Activated naive CD4-positive, alpha-beta T cell treated with anti-CD3 and anti-CD28 coated beads, Interleukin-2, amount 10 ng/mL, durations not matched to agents 7 days and 5 days (primary cell): ENCODE results near the gene LRP8.

ENCODE experiments used
- CTCF ChIA-PET: fragments of 350-600 bp; sonication (Branson Sonifier 250); formaldehyde crosslinking; loops from one replicate; lab custom pipeline; 2021; ENCODE audit warnings: antibody characterized with exemption; lab: Charles Lee
- DNase-seq: peaks from one replicate; pipeline ENCODE4 v3.0.0-alpha.2; 2020
- H3K27ac Mint-ChIP-seq: one replicate; pipeline ENCODE4 v1.8.0; 2021; ENCODE audit warnings: mild to moderate bottlenecking, moderate library complexity, mixed read lengths
- H3K27me3 Mint-ChIP-seq: one replicate; pipeline ENCODE4 v1.8.0; 2021; ENCODE audit warnings: mild to moderate bottlenecking, mixed read lengths
- H3K36me3 Mint-ChIP-seq: one replicate; pipeline ENCODE4 v1.8.0; 2021; ENCODE audit warnings: mixed read lengths
- H3K4me1 Mint-ChIP-seq: one replicate; pipeline ENCODE4 v1.8.0; 2021; ENCODE audit warnings: mixed read lengths
- H3K4me3 Mint-ChIP-seq: one replicate; pipeline ENCODE4 v1.8.0; 2021; ENCODE audit warnings: mild to moderate bottlenecking, moderate library complexity, mixed read lengths
- H3K9me3 Mint-ChIP-seq: one replicate; pipeline ENCODE4 v1.8.0; 2021; ENCODE audit warnings: mixed read lengths

Gene LRP8

DNA sequence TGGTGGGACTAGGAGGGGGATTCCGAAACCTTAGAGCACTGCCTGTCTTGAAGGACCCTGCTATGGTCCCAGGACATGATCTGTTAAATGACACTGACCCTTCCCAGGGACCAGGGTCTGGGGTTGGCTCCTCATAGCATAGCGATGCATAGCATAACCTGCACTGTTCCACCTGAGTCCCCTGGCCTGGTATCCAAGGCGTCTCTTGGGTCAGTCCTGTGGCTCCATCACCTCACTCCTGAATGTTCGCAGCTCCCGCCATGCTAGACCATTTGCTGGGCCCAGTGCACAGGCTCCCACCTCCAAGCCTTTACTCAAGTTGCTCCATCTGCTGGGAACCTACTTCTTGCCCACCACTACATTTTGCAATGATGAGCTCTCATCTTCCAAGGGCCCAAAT is 50.5 kb downstream of the LRP8 start:
- H3K27me3 Mint-ChIP-seq: no peaks in the 10 kb centered on the region
- H3K4me1 Mint-ChIP-seq: no peaks in the 10 kb centered on the region
- CTCF ChIA-PET: interaction anchor here (1.4 to 6.0 kb wide), 11 partner anchors 11 to 198 kb away, joined by 3 to 141 read pairs (median 6); no protein-coding TSS in a partner anchor
- peaks cover 27% of the 10 kb centered on the region for H3K36me3 Mint-ChIP-seq
- H3K4me3 Mint-ChIP-seq: no peak overlapping the region
- H3K9me3 Mint-ChIP-seq: no peaks in the 10 kb centered on the region
- no peak for DNase-seq
- no peak overlapping the region for H3K27ac Mint-ChIP-seq

DNA sequence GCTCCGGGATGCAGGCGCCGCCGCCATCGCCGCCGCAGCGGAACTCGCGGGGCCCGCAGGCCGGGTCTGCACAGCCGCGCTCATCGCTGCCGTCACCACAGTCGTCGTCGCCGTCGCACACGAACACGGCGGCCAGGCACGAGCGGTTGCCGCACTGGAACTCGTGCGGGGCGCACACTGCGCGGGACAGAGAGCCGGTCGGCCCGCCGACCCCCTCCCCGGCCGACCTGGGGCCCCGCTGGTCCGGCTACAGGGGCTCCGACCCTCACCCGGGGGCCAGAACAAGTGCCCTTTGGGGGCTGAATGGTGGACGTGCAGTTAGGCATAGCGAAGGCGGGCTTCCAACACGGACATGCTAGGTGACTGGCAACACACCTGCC is 51.0 kb downstream of the LRP8 start:
- H3K4me3 Mint-ChIP-seq: no peak overlapping the region
- CTCF ChIA-PET: interaction anchor here (2.6 to 6.0 kb wide), 2 partner anchors 116 kb away, joined by 12 to 141 read pairs; no protein-coding TSS in a partner anchor
- no peaks in the 10 kb centered on the region for H3K9me3 Mint-ChIP-seq
- no peak overlapping the region for H3K27ac Mint-ChIP-seq
- H3K36me3 Mint-ChIP-seq: peaks cover 24% of the 10 kb centered on the region
- H3K27me3 Mint-ChIP-seq: no peaks in the 10 kb centered on the region
- no peaks in the 10 kb centered on the region for H3K4me1 Mint-ChIP-seq
- DNase-seq: no peak

DNA sequence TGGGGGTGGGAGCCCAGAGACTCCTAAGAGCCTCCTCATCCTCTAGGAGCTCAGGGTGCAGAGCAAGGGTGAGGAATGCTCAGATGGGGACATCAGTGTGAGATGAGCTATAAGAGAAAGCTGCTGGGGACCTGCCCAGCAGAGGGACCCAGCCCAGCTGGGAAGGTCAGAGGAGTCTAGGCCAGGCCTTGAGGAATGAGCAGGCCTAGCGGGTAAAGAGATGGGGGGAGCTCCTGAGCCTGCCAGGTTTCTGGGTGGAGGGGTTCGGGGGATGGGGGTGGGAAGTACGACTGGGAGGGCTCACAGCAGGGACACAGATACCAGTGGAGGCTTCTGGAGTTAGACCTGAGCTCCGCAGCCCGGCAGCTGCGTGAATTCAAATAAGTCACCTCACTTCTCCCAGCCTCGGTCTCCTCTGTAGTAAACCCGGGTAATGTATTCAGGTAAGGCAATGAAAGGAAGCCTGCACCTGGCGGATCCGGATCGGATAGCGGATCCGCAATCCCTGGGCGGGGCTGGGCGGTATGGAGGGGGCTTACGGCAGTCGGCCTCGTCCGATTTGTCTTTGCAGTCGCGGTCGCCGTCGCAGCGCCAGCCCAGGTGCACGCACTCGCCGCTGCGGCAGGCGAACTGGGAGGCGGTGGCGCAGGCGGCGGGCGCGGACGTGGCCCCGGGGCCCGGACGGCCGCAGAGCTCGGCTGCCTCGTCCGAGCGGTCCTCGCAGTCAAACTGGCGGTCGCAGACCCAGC is 51.5 kb downstream of the LRP8 start:
- Mint-ChIP-seq H3K27me3 (no peaks in the 10 kb centered on the region), H3K4me1 (no peaks in the 10 kb centered on the region), H3K9me3 (no peaks in the 10 kb centered on the region), H3K4me3 (no peak overlapping the region), H3K36me3 (peaks cover 23% of the 10 kb centered on the region), H3K27ac (no peak overlapping the region)
- DNase-seq: no peak
- CTCF ChIA-PET: interaction anchor here (2.6 kb wide), 1 partner anchor 117 kb away, joined by 12 read pairs; no protein-coding TSS in a partner anchor

DNA sequence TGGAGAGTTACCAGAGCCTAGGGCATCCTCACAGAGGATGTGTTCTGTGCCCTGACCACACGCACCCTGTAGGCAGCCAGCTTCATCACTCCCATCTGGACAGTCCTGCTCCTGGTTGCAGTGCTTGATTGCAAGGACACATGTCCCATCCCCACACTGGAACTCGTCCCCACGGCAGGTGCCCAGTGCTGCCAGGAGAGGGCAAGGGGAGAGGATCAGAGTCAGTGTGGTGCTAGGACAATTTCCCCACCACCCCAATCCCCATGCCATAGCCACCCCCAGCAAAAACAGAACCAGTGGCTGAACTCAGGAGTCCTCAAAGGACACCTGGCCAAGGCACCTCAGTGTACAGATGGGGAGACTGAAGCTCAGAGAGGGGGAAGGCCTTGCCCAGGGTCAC is 52.3 kb downstream of the LRP8 start:
- H3K36me3 Mint-ChIP-seq: peaks cover 27% of the 10 kb centered on the region
- no peak overlapping the region for H3K4me3 Mint-ChIP-seq
- DNase-seq: no peak
- no peaks in the 10 kb centered on the region for H3K4me1 Mint-ChIP-seq
- no peaks in the 10 kb centered on the region for H3K27me3 Mint-ChIP-seq
- CTCF ChIA-PET: interaction anchor here (2.6 kb wide), 1 partner anchor 118 kb away, joined by 12 read pairs; no protein-coding TSS in a partner anchor
- H3K9me3 Mint-ChIP-seq: no peaks in the 10 kb centered on the region
- no peak overlapping the region for H3K27ac Mint-ChIP-seq

DNA sequence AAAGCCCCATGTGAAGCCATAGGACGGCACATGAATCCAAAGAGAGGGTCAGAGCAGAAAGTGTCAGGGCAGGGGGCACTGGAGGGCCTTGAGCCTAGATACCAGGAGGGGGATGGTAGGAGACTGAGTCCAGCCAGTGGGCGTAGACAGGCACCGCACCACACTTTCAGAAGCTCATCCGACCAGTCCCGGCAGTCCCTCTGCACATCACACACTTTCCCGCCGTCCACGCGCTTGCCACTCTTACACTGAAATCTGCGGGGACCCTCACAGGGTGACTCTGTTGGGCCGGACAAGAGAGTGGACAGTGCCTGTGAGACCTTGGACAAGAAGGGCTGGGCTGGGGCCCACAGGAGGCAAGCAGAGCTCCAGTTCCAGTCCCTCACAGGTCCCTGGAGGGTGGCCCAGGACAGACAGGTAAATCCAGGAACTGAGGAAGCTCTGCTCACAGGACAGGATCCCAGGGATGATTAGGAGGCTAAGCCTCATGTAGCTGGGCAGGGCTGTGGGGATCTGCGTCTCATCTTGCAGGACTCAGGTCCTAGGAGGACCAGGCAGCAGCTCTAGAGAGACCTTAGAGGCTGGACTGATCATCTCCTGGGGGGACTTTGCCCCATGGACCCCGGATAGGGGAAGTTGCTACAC is 53.2 kb downstream of the LRP8 start:
- no peaks in the 10 kb centered on the region for H3K27me3 Mint-ChIP-seq
- no peaks in the 10 kb centered on the region for H3K9me3 Mint-ChIP-seq
- CTCF ChIA-PET: interaction anchor here (1.0 to 2.6 kb wide), 4 partner anchors 12 to 191 kb away, joined by 3 to 12 read pairs (median 5); no protein-coding TSS in a partner anchor
- peaks cover 28% of the 10 kb centered on the region for H3K36me3 Mint-ChIP-seq
- no peak overlapping the region for H3K27ac Mint-ChIP-seq
- H3K4me3 Mint-ChIP-seq: no peak overlapping the region
- no peaks in the 10 kb centered on the region for H3K4me1 Mint-ChIP-seq
- no peak for DNase-seq

DNA sequence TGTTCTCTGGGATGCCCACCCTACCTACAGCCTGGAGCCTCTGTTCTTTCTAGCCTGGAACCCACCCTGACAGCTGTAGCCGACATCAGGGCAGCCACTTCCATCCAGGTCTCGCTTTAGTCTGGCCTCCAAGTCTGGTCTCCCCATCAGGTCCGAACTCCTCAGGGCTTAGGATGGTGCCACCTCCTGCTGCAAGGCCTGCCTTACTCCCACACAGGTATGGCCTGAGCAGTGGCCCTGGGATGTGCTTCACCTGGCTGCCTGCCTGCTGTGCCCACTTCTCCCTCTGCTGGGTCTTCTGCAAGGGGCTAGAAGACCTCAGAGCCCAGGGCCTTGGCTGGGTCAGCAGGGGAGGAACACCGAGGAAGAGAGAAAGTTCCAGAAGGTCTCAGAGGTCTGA is 53.8 kb downstream of the LRP8 start:
- no peaks in the 10 kb centered on the region for H3K27me3 Mint-ChIP-seq
- H3K4me3 Mint-ChIP-seq: no peak overlapping the region
- peaks cover 28% of the 10 kb centered on the region for H3K36me3 Mint-ChIP-seq
- H3K27ac Mint-ChIP-seq: no peak overlapping the region
- no peak for DNase-seq
- CTCF ChIA-PET: interaction anchor here (0.9 to 2.6 kb wide), 5 partner anchors 11 to 192 kb away, joined by 3 to 12 read pairs (median 3); no protein-coding TSS in a partner anchor
- H3K4me1 Mint-ChIP-seq: no peaks in the 10 kb centered on the region
- no peaks in the 10 kb centered on the region for H3K9me3 Mint-ChIP-seq

DNA sequence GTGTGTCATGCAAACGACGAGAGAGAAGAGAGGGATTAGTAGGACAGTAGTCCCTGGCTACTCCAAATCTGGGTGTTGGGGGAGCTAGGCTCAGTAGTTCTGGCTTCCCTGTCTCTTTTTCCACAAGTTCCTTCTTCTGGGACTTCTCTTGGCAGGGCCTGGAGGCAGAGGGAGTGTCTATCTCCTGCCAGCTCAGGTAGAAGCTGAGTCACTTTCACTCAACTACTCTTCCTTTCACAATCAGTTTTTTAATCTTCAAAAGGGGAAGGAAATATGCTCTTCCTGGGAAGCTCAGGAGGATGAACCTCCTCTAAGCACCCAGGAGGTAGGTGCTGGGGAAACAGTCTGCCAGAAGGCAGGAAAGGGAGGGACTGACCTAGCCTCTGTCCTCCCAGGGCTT is 54.3 kb downstream of the LRP8 start:
- H3K27ac Mint-ChIP-seq: no peak overlapping the region
- no peaks in the 10 kb centered on the region for H3K27me3 Mint-ChIP-seq
- CTCF ChIA-PET: interaction anchor here (0.9 to 1.6 kb wide), 2 partner anchors 120 to 122 kb away, joined by 3 to 7 read pairs; no protein-coding TSS in a partner anchor
- H3K9me3 Mint-ChIP-seq: no peaks in the 10 kb centered on the region
- H3K4me3 Mint-ChIP-seq: no peak overlapping the region
- H3K36me3 Mint-ChIP-seq: peaks cover 33% of the 10 kb centered on the region
- H3K4me1 Mint-ChIP-seq: no peaks in the 10 kb centered on the region
- no peak for DNase-seq

DNA sequence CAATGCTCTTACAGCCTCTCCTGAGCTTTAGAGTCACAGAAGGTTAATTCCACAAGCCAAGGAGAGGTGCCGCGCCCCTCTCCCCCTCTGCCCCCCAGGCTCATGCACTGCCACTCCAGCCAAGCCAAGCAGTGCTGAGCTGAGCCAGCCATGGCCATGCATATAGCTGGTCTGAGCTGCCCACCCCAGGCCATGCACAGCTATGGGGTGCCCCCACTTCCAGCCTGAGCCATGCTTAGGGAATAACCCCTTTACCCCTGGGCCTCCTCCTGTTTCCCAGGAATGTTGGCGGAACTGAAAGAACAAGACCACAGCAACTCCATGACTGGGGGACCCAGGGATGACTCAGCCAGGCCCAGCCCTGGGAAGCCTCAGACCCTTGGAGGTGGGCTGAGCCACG is 55.5 kb downstream of the LRP8 start:
- CTCF ChIA-PET: interaction anchor here (3.3 kb wide), 1 partner anchor 121 kb away, joined by 16 read pairs; no protein-coding TSS in a partner anchor
- DNase-seq: no peak
- H3K27me3 Mint-ChIP-seq: no peaks in the 10 kb centered on the region
- H3K36me3 Mint-ChIP-seq: peaks cover 26% of the 10 kb centered on the region
- no peak overlapping the region for H3K4me3 Mint-ChIP-seq
- H3K4me1 Mint-ChIP-seq: no peaks in the 10 kb centered on the region
- H3K27ac Mint-ChIP-seq: peak overlapping the region; percentile 24
- no peaks in the 10 kb centered on the region for H3K9me3 Mint-ChIP-seq

DNA sequence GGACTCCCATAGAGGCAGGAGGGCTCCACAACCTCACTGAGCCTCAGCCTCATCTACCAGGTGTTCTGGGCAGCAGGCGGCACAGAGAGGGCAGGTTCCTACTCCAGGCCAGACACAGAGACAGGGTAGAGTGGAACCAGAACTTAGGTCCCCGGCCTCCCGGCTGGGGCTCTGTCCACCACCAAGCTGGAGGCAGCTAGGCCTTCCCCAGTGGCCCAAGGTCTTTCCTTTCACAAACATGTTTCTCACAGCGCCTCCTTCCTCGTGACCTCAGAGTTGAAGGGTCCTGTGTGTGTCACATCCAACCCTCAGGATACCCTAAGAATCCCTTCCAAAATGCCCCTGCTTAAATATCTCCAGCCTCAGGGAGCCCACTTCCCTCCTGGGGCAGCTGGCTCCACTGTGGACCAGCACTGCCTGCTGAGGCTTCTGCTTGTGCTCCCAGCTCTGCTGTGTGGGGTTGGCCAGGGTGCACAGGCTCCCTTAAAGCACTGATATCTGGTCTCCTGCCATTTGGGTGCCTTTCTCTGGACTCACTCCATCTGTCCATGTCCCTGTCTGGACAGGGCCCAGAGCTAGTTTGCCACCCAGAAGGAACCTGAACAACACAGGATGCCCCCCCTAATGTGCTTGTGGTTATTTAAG is 56.3 kb downstream of the LRP8 start:
- CTCF ChIA-PET: interaction anchor here (3.3 kb wide), 1 partner anchor 122 kb away, joined by 16 read pairs; no protein-coding TSS in a partner anchor
- H3K9me3 Mint-ChIP-seq: no peaks in the 10 kb centered on the region
- no peak overlapping the region for H3K27ac Mint-ChIP-seq
- H3K4me1 Mint-ChIP-seq: no peaks in the 10 kb centered on the region
- no peak for DNase-seq
- H3K36me3 Mint-ChIP-seq: peaks cover 26% of the 10 kb centered on the region
- no peak overlapping the region for H3K4me3 Mint-ChIP-seq
- H3K27me3 Mint-ChIP-seq: no peaks in the 10 kb centered on the region

DNA sequence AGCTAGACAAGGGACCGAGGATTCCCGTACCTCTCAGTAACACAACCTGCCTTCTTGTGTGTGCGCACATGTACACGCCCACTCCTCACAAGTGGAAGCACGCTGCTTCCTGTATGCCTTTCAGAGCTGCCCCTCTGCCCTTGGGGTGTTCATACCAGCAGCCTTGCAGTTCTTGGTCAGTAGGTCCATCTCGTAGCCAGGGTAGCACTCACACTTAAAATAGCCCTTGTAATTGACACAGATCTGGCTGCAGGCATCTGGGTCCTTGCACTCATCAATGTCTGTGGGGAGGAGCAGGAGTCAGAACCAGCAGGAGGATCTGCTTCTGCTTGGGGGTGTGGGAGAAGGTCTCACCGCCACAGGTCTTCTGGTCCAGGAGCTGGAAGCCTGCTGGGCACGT is 57.0 kb downstream of the LRP8 start:
- no peak overlapping the region for H3K27ac Mint-ChIP-seq

DNA sequence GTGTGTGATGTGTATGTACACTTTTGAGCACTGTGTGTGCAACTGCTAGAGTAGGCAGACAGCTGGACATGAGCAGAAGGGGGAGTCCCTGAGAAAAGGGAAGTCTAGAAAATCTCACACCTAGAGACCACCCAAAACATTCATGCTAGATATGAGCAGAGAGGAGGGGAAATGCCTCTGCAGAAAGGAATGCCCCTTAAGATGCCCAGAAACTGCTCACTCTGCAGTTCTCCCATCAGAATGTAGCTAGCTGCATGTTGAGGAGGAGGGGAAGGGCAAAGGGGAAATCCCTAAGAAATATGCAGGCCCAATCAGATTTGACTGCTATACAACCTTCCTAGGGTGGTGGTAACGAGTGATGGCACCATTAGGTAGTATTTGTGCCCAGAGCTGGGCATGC is 57.8 kb downstream of the LRP8 start:
- CTCF ChIA-PET: interaction anchor here (0.8 to 3.3 kb wide), 2 partner anchors 11 to 123 kb away, joined by 3 to 16 read pairs; no protein-coding TSS in a partner anchor
- H3K36me3 Mint-ChIP-seq: peaks cover 31% of the 10 kb centered on the region
- DNase-seq: no peak
- no peak overlapping the region for H3K4me3 Mint-ChIP-seq
- no peaks in the 10 kb centered on the region for H3K27me3 Mint-ChIP-seq
- no peaks in the 10 kb centered on the region for H3K9me3 Mint-ChIP-seq
- no peaks in the 10 kb centered on the region for H3K4me1 Mint-ChIP-seq
- no peak overlapping the region for H3K27ac Mint-ChIP-seq

More for the DNA sequence above, 57.0 kb downstream of the LRP8 start:
- CTCF ChIA-PET: interaction anchor here (3.3 kb wide), 1 partner anchor 123 kb away, joined by 16 read pairs; no protein-coding TSS in a partner anchor
- Mint-ChIP-seq H3K9me3 (no peaks in the 10 kb centered on the region), H3K27me3 (no peaks in the 10 kb centered on the region), H3K36me3 (peaks cover 28% of the 10 kb centered on the region), H3K4me3 (no peak overlapping the region), H3K4me1 (no peaks in the 10 kb centered on the region)
- DNase-seq: no peak

DNA sequence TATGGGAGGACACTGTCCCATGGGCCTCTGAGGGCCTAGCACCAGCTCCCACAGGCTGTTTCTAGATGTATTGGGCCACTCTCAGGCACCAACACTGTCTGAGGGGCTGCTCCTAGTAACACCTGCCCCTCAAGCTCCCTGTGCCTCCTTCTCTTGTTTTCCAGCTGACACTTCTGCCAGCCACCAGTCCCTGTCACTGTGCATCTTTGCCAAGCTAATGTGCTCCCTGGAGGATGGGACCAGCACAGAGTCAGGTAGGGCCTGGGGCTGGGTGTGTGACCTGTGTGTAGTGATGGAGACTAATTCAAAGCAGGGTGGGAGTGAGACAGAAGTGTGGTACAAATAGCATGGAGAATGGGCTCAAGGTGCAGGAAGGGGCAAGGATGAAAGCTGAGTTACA is 60.1 kb downstream of the LRP8 start:
- DNase-seq: no peak
- peaks cover 39% of the 10 kb centered on the region for H3K36me3 Mint-ChIP-seq
- no peaks in the 10 kb centered on the region for H3K9me3 Mint-ChIP-seq
- no peak overlapping the region for H3K27ac Mint-ChIP-seq
- H3K4me3 Mint-ChIP-seq: no peak overlapping the region
- no peaks in the 10 kb centered on the region for H3K4me1 Mint-ChIP-seq
- CTCF ChIA-PET: interaction anchor here (0.5 to 2.9 kb wide), 8 partner anchors 9 to 485 kb away, joined by 3 to 15 read pairs (median 3); no protein-coding TSS in a partner anchor
- H3K27me3 Mint-ChIP-seq: no peaks in the 10 kb centered on the region

DNA sequence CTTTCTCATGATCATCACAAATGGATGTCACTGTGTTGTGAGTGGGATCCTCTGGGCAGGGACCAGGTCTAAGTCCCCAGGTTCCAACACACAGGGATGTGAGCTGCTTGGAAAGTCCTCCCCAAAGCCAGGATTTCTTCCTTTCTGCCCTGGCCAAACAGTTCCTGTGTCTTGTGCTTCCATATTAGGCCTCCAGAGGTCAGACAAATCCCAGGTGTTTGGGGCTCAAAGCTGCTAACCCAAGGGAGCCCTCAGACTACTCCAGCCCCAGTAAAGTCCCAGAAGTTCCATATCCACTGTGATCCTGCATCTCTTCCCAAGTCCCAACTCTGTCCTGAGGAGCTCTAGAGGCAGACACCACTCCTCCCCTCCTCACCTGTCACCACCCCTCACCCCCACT is 61.8 kb downstream of the LRP8 start:
- H3K4me1 Mint-ChIP-seq: no peaks in the 10 kb centered on the region
- no peak for DNase-seq
- no peak overlapping the region for H3K4me3 Mint-ChIP-seq
- H3K27me3 Mint-ChIP-seq: no peaks in the 10 kb centered on the region
- no peak overlapping the region for H3K27ac Mint-ChIP-seq
- H3K9me3 Mint-ChIP-seq: no peaks in the 10 kb centered on the region
- peaks cover 45% of the 10 kb centered on the region for H3K36me3 Mint-ChIP-seq
- CTCF ChIA-PET: interaction anchor here (1.1 to 2.9 kb wide), 2 partner anchors 122 to 127 kb away, joined by 3 to 15 read pairs; no protein-coding TSS in a partner anchor

DNA sequence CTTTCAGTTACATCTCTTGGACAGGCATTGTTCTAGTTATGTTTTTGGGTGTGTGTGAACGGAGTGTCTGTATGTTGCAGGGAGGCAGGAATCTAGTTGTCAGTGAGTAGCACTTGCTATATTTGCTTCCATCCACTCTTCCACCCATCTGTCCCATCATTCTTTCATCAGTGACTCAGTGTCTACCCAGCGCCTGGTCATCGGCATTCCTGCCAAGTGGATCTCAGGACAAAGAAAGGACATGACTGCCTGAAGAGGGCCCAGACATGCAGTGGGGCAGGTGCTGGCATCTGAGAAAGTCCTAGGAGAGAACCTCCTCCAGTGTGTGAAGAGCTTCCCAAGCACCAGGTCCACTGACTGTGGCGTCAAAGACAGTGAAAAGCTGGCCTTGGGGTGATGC is 62.3 kb downstream of the LRP8 start:
- peaks cover 44% of the 10 kb centered on the region for H3K36me3 Mint-ChIP-seq
- CTCF ChIA-PET: interaction anchor here (2.9 kb wide), 1 partner anchor 127 kb away, joined by 15 read pairs; no protein-coding TSS in a partner anchor
- no peaks in the 10 kb centered on the region for H3K4me1 Mint-ChIP-seq
- no peaks in the 10 kb centered on the region for H3K9me3 Mint-ChIP-seq
- H3K4me3 Mint-ChIP-seq: no peak overlapping the region
- H3K27me3 Mint-ChIP-seq: no peaks in the 10 kb centered on the region
- DNase-seq: no peak
- H3K27ac Mint-ChIP-seq: no peak overlapping the region
